Omental fat pad (tissue), 4 donors: Measurements from ENCODE around the gene WT1. TPM values are rescaled to one million over a fixed set of nuclear protein-coding genes. Genes with fewer than 3 reads are reported as not detected.
A peak's percentile ranks its signal among the peaks of the same experiment; 100 is the strongest.

Experiments used
- ATAC-seq: fragments of 150-250 bp; one replicate; pipeline ENCODE4 v1.9.1; 2016; ENCODE audit warnings: mild to moderate bottlenecking, moderate library complexity; ENCODE audit not compliant: low FRiP score
- DNase-seq: peaks from one replicate; pipeline ENCODE4 v3.0.0-alpha.2; 2019; ENCODE audit warnings: low spot score
- CTCF ChIP-seq, 3 donors: fragments of 450-650 bp; IDR thresholded peaks; one replicate each; pipeline ENCODE4 v1.5.1; 2016 to 2017; ENCODE audit warnings: antibody characterized with exemption in 3 of 3, mild to moderate bottlenecking in 3 of 3, moderate library complexity in 2 of 3
- total RNA-seq, 4 donors: library from RNA; depleted of rRNA; stranded (reverse); fragments of >200 nt; gene quantifications; one replicate each; pipeline ENCODE4 v1.1.0, GENCODE V29; 2016

Gene WT1
- total RNA-seq, 4 donors from 2014 or later, result 5.5 to 78.0 (median 44.1) TPM

- no peak for DNase-seq
- no peak for ATAC-seq
Observed at GRCh38 chr11:32422545-32422944, 12.8 kb downstream of the WT1 start.

GRCh38 chr11:32421992-32422391 is 13.3 kb downstream of the WT1 start:
- TF ChIP-seq CTCF (IDR thresholded peaks at IDR 0.05), result no peak
- DNase-seq (no peak), ATAC-seq (no peak)

More at GRCh38 chr11:32422545-32422944, 12.8 kb downstream of the WT1 start:
- TF ChIP-seq CTCF (IDR thresholded peaks at IDR 0.05), result no peak

GRCh38 chr11:32420937-32421901 is 14.1 kb downstream of the WT1 start:
- no peak for DNase-seq
- TF ChIP-seq CTCF (IDR thresholded peaks at IDR 0.05), result no peak
- no peak for ATAC-seq

GRCh38 chr11:32420139-32420538 is 15.2 kb downstream of the WT1 start:
- DNase-seq (no peak), ATAC-seq (no peak)
- no peak for TF ChIP-seq CTCF (IDR thresholded peaks at IDR 0.05)

GRCh38 chr11:32418836-32419235 is 16.5 kb downstream of the WT1 start:
- TF ChIP-seq CTCF (IDR thresholded peaks at IDR 0.05), result no peak
- ATAC-seq, result peak; percentile 35

GRCh38 chr11:32417806-32418205 is 17.5 kb downstream of the WT1 start:
- no peak for TF ChIP-seq CTCF (IDR thresholded peaks at IDR 0.05)
- DNase-seq (no peak), ATAC-seq (no peak)

More at GRCh38 chr11:32418836-32419235, 16.5 kb downstream of the WT1 start:
- no peak for DNase-seq

GRCh38 chr11:32416301-32416700 is 19.0 kb downstream of the WT1 start:
- DNase-seq, result no peak
- no peak for TF ChIP-seq CTCF (IDR thresholded peaks at IDR 0.05)
- ATAC-seq, result no peak
